ENCODE data around the gene PPP1R1B. TPM values are rescaled to one million over a fixed set of nuclear protein-coding genes. Genes with fewer than 3 reads are reported as not detected.

The PPP1R1B gene
- total and polyA plus RNA-seq, 9 of the 15 experiments (the other 6 are each of a cell fraction or from before 2014, with no cell fraction given): 0.07 to 0.18 (median 0.10) TPM; not detected in 4

DNA sequence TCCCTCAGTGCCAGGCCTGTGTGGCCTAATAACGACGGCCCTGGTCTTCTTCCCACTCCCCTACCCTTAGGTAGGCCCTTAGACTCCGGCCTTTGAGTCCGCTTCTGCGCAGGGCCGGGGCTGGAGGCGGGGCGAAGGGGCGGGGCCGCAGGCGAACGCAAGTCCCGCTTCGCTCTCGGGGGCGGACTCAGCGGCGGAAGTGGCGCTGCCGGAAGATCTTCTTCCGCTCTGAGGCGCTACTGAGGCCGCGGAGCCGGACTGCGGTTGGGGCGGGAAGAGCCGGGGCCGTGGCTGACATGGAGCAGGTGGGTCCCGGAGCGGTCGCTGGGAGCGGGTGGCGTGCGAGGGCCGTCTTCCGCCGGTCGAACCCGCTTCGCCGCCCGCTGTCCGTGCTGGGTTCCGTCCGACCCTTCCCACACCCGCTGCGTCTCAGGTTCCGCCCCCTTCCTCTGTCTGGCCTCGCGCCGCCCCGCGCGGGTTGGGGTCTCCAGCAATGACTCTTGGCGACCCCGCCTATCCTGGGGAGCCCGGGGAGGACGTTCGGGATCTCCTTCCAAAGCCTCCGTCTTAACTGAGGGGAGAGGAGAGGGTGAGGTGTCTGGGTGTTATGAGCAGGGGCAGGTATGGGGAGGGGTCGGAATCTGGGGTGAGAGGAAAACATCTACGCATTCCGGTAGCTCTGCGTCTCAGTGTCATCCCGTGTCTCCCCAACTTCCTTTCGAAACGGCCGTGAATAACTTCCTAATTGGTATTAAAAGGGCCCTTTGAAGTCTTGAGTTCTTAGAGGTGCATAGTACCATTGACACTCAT, 10.4 kb downstream of the PPP1R1B start, which contains the start of gene STARD3 (continued):
- TF ChIP-seq, protein P1, sequence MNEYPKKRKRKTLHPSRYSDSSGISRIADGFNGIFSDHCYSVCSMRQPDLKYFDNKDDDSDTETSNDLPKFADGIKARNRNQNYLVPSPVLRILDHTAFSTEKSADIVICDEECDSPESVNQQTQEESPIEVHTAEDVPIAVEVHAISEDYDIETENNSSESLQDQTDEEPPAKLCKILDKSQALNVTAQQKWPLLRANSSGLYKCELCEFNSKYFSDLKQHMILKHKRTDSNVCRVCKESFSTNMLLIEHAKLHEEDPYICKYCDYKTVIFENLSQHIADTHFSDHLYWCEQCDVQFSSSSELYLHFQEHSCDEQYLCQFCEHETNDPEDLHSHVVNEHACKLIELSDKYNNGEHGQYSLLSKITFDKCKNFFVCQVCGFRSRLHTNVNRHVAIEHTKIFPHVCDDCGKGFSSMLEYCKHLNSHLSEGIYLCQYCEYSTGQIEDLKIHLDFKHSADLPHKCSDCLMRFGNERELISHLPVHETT (CRISPR knock-in tag; conservative IDR thresholded peaks at IDR 0.05 in 1 of 2, IDR thresholded peaks at IDR 0.05 in 1 of 2): peak in 1 of 2 experiments; percentile 70; a peak in 2 of 4 replicates
- TF ChIP-seq ZNF133 (CRISPR knock-in tag; IDR thresholded peaks at IDR 0.05): no peak
- TF ChIP-seq ZBTB11 (CRISPR knock-in tag; IDR thresholded peaks at IDR 0.05): peak in 2 of 3 experiments; percentile 92 to 99; a peak in 5 of 6 replicates
- TF ChIP-seq, protein P2, sequence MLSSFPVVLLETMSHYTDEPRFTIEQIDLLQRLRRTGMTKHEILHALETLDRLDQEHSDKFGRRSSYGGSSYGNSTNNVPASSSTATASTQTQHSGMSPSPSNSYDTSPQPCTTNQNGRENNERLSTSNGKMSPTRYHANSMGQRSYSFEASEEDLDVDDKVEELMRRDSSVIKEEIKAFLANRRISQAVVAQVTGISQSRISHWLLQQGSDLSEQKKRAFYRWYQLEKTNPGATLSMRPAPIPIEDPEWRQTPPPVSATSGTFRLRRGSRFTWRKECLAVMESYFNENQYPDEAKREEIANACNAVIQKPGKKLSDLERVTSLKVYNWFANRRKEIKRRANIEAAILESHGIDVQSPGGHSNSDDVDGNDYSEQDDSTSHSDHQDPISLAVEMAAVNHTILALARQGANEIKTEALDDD (IDR thresholded peaks at IDR 0.05): no peak
- peak; percentile 67; the same call in 1 of the 2 replicates for TF ChIP-seq DIDO1 (tag; IDR thresholded peaks at IDR 0.05; ENCODE audit: low read depth)
- no peak for TF ChIP-seq E4F1 (CRISPR knock-in tag; IDR thresholded peaks at IDR 0.05; ENCODE audit: borderline replicate concordance)
- peak; percentile 96 for TF ChIP-seq C11orf30 (IDR thresholded peaks at IDR 0.05; ENCODE audit: low read depth)
- TF ChIP-seq, protein P3, sequence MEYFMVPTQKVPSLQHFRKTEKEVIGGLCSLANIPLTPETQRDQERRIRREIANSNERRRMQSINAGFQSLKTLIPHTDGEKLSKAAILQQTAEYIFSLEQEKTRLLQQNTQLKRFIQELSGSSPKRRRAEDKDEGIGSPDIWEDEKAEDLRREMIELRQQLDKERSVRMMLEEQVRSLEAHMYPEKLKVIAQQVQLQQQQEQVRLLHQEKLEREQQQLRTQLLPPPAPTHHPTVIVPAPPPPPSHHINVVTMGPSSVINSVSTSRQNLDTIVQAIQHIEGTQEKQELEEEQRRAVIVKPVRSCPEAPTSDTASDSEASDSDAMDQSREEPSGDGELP (CRISPR knock-in tag; IDR thresholded peaks at IDR 0.05; ENCODE audit: borderline replicate concordance): peak; percentile 59; the same call in 1 of the 2 replicates
- no peak for TF ChIP-seq NCOA6 (IDR thresholded peaks at IDR 0.05)
- no peak for TF ChIP-seq HEY1 (CRISPR knock-in tag; IDR thresholded peaks at IDR 0.05; ENCODE audit: borderline replicate concordance)
- TF ChIP-seq PHF8 (IDR thresholded peaks at IDR 0.05; ENCODE audit: borderline replicate concordance, low read length): peak; percentile 86; the same call in 1 of the 2 replicates
- 0 out of 2 replicates have a peak, but pooled peaks have one; percentile 11 for TF ChIP-seq SOX6 (IDR thresholded peaks at IDR 0.05)
- TF ChIP-seq CTBP1 (IDR thresholded peaks at IDR 0.05; ENCODE audit: borderline replicate concordance): peak; percentile 76
- peak; percentile 81 for TF ChIP-seq RBM22 (IDR thresholded peaks at IDR 0.05; ENCODE audit: low read depth, low read length, poor library complexity, severe bottlenecking)
- TF ChIP-seq ETV5 (CRISPR knock-in tag; IDR thresholded peaks at IDR 0.05; ENCODE audit: low read depth): 0 out of 2 replicates have a peak, but pooled peaks have one; percentile 47
- TF ChIP-seq ZNF24 (IDR thresholded peaks at IDR 0.05): no peak; the same call in 1 of the 2 replicates
- TF ChIP-seq POLR2A (conservative IDR thresholded peaks at IDR 0.05): peak; percentile 87
